Kidney (tissue), 14 donors: ENCODE measurements around the gene QSOX1. TPM values are rescaled to one million over a fixed set of nuclear protein-coding genes. Genes with fewer than 3 reads are reported as not detected.

Experiments used
- DNase-seq, 5 donors: peaks; one replicate each; pipeline ENCODE4 v3.0.0-alpha.2; 2013 to 2020
- FAIRE-seq: peaks from 2 replicates; lab custom pipeline; 2012; peaks lifted over from hg19 to GRCh38; lab: Jason Lieb, UNC
- H3K27ac ChIP-seq, 2 donors: one replicate each; pipeline ENCODE4 v1.7.0; 2013; ENCODE audit warnings: low read depth in 2 of 2, low read length in 2 of 2, inconsistent platforms in 1 of 2
- H3K27me3 ChIP-seq: one replicate; pipeline ENCODE4 v1.7.1; 2013; ENCODE audit warnings: low read length, inconsistent platforms; ENCODE audit not compliant: control insufficient read depth, insufficient read depth
- H3K36me3 ChIP-seq, 3 donors: one replicate each; pipeline versions ENCODE4 v1.7.0 to v1.7.1; 2013; ENCODE audit warnings: low read length in 3 of 3, control low read depth in 1 of 3, inconsistent platforms in 1 of 3; ENCODE audit not compliant: insufficient read depth in 3 of 3, control insufficient read depth in 2 of 3
- H3K4me1 ChIP-seq, 3 donors: one replicate each; pipeline versions ENCODE4 v1.7.0 to v1.7.1; 2013; ENCODE audit warnings: low read length in 3 of 3, inconsistent platforms in 1 of 3, low read depth in 1 of 3; ENCODE audit not compliant: control insufficient read depth in 2 of 3, insufficient read depth in 2 of 3
- H3K4me3 ChIP-seq, 3 donors: one replicate each; pipeline versions ENCODE4 v1.7.0 to v1.8.1; 2013; ENCODE audit warnings: low read length in 3 of 3, control low read depth in 1 of 3, inconsistent platforms in 1 of 3
- H3K9ac ChIP-seq, 3 donors: one replicate each; pipeline versions ENCODE4 v1.7.0 to v1.7.1; 2013; ENCODE audit warnings: low read length in 3 of 3, control low read depth in 1 of 3, inconsistent platforms in 1 of 3
- H3K9me3 ChIP-seq, 3 donors: one replicate each; pipeline versions ENCODE4 v1.7.0 to v1.7.1; 2013; ENCODE audit warnings: low read length in 3 of 3, control low read depth in 1 of 3, inconsistent platforms in 1 of 3; ENCODE audit not compliant: control insufficient read depth in 2 of 3, insufficient read depth in 1 of 3
- intact Hi-C: fragments of 100-400 bp; cut with DNase I; formaldehyde crosslinking; loops from one replicate; pipeline ENCODE4 v1.11.1; 2022
- polyA plus RNA-seq: library from polyadenylated mRNA; stranded (reverse); fragments of 350-450 nt; fragmentation: Illumina TruSeq; extraction: RNeasy Lipid Tissue Mini Kit (QIAGEN cat#74804); gene quantifications from one replicate; pipeline ENCODE4 v1.2.3, GENCODE V29; 2014; ENCODE audit warnings: low read depth, low replicate concordance; ENCODE audit not compliant: insufficient read depth
- total RNA-seq: library from RNA; stranded (reverse); fragmentation: NEBNext Ultra II Directional; extraction: Animal tissue kit (Norgen Biotek cat#: 25700); gene quantifications from one replicate; pipeline ENCODE4 v1.2.1, GENCODE V29; 2021
- TF ChIP-seq, protein P1 (sequence below): IDR thresholded peaks from 3 replicates; pipeline ENCODE4 v1.5.1; 2012; ENCODE audit warnings: mild to moderate bottlenecking, moderate library complexity, borderline replicate concordance; ENCODE audit not compliant: insufficient read depth; ENCODE audit errors: extremely low read depth
- donor health status: control.
- donor health status: control.
- donor health status: control.
- donor health status: control.
- donor health status: control.
- donor health status: DM: yes; HTN: yes; CAD: no.
- donor health status: Normal renal cell carcinoma (clear cell type).

QSOX1 gene
- total and polyA plus RNA-seq, 2 donors from 2014 or later: 94.5 to 111 TPM

DNA sequence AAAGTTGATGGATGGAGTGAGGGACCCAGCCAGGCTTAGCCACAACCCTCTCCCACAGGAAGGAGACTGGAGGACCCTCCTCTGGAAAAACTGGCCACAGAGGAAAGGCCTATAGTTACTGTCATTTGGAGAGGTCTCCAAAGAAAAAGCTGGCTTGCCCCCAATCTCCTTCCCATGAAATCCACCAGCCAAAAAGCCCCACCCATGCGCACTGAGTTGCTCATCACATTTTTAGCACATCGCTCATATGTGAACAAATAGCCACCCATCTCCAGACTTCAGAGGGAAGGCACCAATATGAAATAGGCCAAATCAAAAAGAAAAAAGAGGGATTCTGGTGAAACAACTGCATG lies 36.9 kb upstream of the QSOX1 start:
- H3K36me3 ChIP-seq: peaks cover 0 to 2% (median 0%) of the 10 kb centered on the region in 3 donors

DNA sequence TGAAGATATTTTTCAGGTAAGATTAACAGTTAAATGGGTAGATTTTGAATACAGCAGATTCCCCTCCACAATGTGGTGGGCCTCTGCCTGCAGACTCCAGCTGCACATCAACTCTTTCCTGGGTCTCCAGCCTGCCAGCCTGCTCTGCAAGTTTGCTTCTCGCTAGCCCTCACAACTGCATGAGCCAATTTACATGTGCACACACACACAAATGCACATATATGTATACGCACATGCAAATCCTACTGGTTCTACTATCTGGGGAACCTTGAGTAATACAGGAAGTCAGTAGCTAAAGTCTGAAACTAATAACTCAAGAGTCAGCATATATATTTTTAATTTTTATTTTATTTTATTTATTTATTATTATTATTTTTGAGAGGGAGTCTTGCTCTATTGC lies 34.8 kb upstream of the QSOX1 start:
- intact Hi-C loops: no loop called here
- TF ChIP-seq, protein P1, sequence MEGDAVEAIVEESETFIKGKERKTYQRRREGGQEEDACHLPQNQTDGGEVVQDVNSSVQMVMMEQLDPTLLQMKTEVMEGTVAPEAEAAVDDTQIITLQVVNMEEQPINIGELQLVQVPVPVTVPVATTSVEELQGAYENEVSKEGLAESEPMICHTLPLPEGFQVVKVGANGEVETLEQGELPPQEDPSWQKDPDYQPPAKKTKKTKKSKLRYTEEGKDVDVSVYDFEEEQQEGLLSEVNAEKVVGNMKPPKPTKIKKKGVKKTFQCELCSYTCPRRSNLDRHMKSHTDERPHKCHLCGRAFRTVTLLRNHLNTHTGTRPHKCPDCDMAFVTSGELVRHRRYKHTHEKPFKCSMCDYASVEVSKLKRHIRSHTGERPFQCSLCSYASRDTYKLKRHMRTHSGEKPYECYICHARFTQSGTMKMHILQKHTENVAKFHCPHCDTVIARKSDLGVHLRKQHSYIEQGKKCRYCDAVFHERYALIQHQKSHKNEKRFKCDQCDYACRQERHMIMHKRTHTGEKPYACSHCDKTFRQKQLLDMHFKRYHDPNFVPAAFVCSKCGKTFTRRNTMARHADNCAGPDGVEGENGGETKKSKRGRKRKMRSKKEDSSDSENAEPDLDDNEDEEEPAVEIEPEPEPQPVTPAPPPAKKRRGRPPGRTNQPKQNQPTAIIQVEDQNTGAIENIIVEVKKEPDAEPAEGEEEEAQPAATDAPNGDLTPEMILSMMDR: no peak
- no peak overlapping the region for H3K4me3 ChIP-seq
- H3K9ac ChIP-seq: no peak overlapping the region
- no peaks in the 10 kb centered on the region for H3K9me3 ChIP-seq
- no peaks in the 10 kb centered on the region for H3K36me3 ChIP-seq
- H3K4me1 ChIP-seq: peaks cover 0 to 7% (median 0%) of the 10 kb centered on the region in 3 donors
- DNase-seq: no peak
- FAIRE-seq: no peak
- H3K27ac ChIP-seq: no peak overlapping the region
- no peaks in the 10 kb centered on the region for H3K27me3 ChIP-seq

More for the DNA sequence above, 36.9 kb upstream of the QSOX1 start:
- FAIRE-seq (no peak), DNase-seq (no peak)
- H3K4me3 ChIP-seq: no peak overlapping the region
- H3K9me3 ChIP-seq: no peaks in the 10 kb centered on the region
- no peak overlapping the region for H3K27ac ChIP-seq
- TF ChIP-seq, protein P1: no peak
- intact Hi-C loops: no loop called here
- no peak overlapping the region for H3K9ac ChIP-seq
- peaks cover 0 to 7% (median 0%) of the 10 kb centered on the region in 3 donors for H3K4me1 ChIP-seq
- no peaks in the 10 kb centered on the region for H3K27me3 ChIP-seq

DNA sequence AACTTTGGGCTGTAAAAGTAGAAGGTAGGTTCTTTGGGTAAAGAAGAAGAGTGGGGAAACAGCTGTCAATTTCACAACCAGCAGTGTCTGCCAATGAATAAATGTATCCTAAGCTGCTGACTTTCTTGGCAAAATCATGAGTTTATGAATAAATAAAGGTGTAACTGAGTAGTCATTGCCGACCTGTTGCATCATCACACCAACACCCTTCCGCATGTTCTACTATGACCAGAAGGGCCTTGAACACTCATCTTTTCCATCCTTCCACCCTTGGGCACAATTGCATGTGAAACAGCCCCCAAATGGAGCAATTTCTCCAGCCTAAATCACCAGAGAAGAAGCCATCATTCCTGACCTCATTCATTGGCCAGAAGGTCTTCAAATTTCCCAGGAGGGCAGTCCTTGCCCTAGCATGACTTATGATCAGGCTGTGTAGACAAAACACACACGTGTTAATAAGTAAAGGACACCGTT lies 31.2 kb upstream of the QSOX1 start:
- no peak overlapping the region for H3K4me3 ChIP-seq
- H3K4me1 ChIP-seq: no peaks in the 10 kb centered on the region
- no peak overlapping the region for H3K27ac ChIP-seq
- DNase-seq (no peak), FAIRE-seq (no peak)
- TF ChIP-seq, protein P1: no peak
- no peaks in the 10 kb centered on the region for H3K27me3 ChIP-seq
- intact Hi-C loops: no loop called here
- H3K9me3 ChIP-seq: no peaks in the 10 kb centered on the region
- H3K9ac ChIP-seq: no peak overlapping the region
- H3K36me3 ChIP-seq: no peaks in the 10 kb centered on the region

DNA sequence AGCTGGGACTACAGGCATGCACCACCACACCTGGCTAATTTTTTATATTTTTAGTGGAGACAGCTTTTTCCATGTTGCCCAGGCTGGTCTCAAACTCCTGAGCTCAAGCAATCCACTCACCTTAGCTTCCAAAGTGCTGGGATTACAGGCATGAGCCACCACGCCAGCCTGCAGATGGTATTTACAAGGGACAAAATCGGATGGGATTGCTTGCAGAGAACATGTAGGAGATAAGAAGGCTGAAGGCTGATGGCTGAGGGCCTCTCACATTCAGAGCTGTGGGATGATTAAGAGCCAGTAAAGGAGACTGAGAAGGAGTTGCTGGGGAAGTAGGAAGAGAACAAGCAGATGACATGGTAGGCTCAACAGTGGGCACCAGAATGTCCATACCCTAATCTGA lies 24.0 kb upstream of the QSOX1 start:
- Histone ChIP-seq H3K9ac (no peak overlapping the region), H3K36me3 (no peaks in the 10 kb centered on the region), H3K27me3 (no peaks in the 10 kb centered on the region), H3K4me3 (no peak overlapping the region), H3K4me1 (no peaks in the 10 kb centered on the region), H3K9me3 (no peaks in the 10 kb centered on the region), H3K27ac (no peak overlapping the region)
- FAIRE-seq (no peak), DNase-seq (no peak)
- TF ChIP-seq, protein P1: no peak
- intact Hi-C loops: no loop called here
